K562 (cell line): Measurements from ENCODE around the gene RNF168. TPM values are rescaled to one million over a fixed set of nuclear protein-coding genes. Genes with fewer than 3 reads are reported as not detected.

Experiments
- BCOR ChIP-seq: fragments of 450-650 bp; IDR thresholded peaks from 2 replicates; pipeline ENCODE4 v1.6.1; 2016
- C11orf30 ChIP-seq: fragments of 450-650 bp; IDR thresholded peaks from 2 replicates; pipeline ENCODE4 v1.6.1; 2016; ENCODE audit warnings: low read depth, mild to moderate bottlenecking
- ELF1 ChIP-seq: fragments of 200-800 bp; sonication (Bioruptor generic); IDR thresholded peaks from 2 replicates; pipeline ENCODE4 v1.6.1; 2016; ENCODE audit warnings: missing genetic modification characterization, missing compliant biosample characterization
- FOSL1 ChIP-seq: fragments of 200-800 bp; sonication (Bioruptor generic); conservative IDR thresholded peaks from 2 replicates; pipeline ENCODE4 v1.6.1; 2016; ENCODE audit warnings: missing genetic modification characterization, missing compliant biosample characterization
- GATAD2B ChIP-seq: fragments of 450-650 bp; IDR thresholded peaks from 2 replicates; pipeline ENCODE4 v1.6.1; 2017; ENCODE audit warnings: mild to moderate bottlenecking, borderline replicate concordance
- MCM2 ChIP-seq: fragments of 450-650 bp; IDR thresholded peaks from 2 replicates; pipeline ENCODE4 v1.6.1; 2017; ENCODE audit warnings: low read depth, mild to moderate bottlenecking
- MIER1 ChIP-seq: fragments of 450-650 bp; IDR thresholded peaks from 2 replicates; pipeline ENCODE4 v1.6.1; 2016; ENCODE audit warnings: antibody characterized with exemption, mild to moderate bottlenecking, low read depth
- NELFE ChIP-seq: IDR thresholded peaks from 2 replicates; pipeline ENCODE4 v1.6.1; 2011; ENCODE audit warnings: mild to moderate bottlenecking; ENCODE audit not compliant: insufficient read depth, insufficient read length
- NFRKB ChIP-seq: fragments of 450-650 bp; IDR thresholded peaks from 2 replicates; pipeline ENCODE4 v1.6.1; 2016; ENCODE audit warnings: low read depth
- PRMT5 ChIP-seq: sonication (generic); formaldehyde crosslinking; IDR thresholded peaks from 2 replicates; pipeline ENCODE4 v1.5.0; 2020; ENCODE audit warnings: missing genetic modification reagents
- RBM17 ChIP-seq: fragments of 200-400 bp; formaldehyde crosslinking; IDR thresholded peaks from 2 replicates; pipeline ENCODE4 v1.6.1; 2017; ENCODE audit warnings: low read depth, mild to moderate bottlenecking, low read length, borderline replicate concordance
- RFX7 ChIP-seq: fragments of 250-450 bp; sonication (Bioruptor Pico); IDR thresholded peaks from 2 replicates; pipeline ENCODE4 v1.5.1; 2021; ENCODE audit warnings: mild to moderate bottlenecking
- RUNX1 ChIP-seq: sonication (generic); IDR thresholded peaks from 2 replicates; pipeline ENCODE4 v1.6.1; 2016; ENCODE audit warnings: antibody characterized with exemption, low read depth
- SMARCB1 ChIP-seq: IDR thresholded peaks from 2 replicates; pipeline ENCODE4 v1.6.1; 2011; ENCODE audit warnings: improper control_type of control experiment, low read depth; ENCODE audit not compliant: insufficient read length
- SRSF9 ChIP-seq: fragments of 200-400 bp; formaldehyde crosslinking; IDR thresholded peaks from 2 replicates; pipeline ENCODE4 v1.6.1; 2017; ENCODE audit warnings: low read depth, low read length, borderline replicate concordance
- TCF7L2 ChIP-seq: fragments of 150-350 bp; IDR thresholded peaks from 2 replicates; pipeline ENCODE4 v1.6.1; 2016; ENCODE audit warnings: low read depth, mild to moderate bottlenecking, low read length, moderate library complexity
- TRIM28 ChIP-seq: fragments of 450-650 bp; IDR thresholded peaks from 2 replicates; pipeline ENCODE4 v1.6.1; 2017
- YY1 ChIP-seq, 3 experiments: IDR thresholded peaks; 2 replicates each; pipeline ENCODE4 v1.6.1; 2011; ENCODE audit warnings: low read length in 2 of 3, mild to moderate bottlenecking in 2 of 3, moderate library complexity in 2 of 3, borderline replicate concordance in 1 of 3, control low read depth in 1 of 3, low read depth in 1 of 3; ENCODE audit not compliant: insufficient read depth in 3 of 3, insufficient replicate concordance in 2 of 3, control insufficient read depth in 1 of 3, insufficient read length in 1 of 3; ENCODE audit errors: extremely low read depth in 1 of 3
- ZFX ChIP-seq: sonication (generic); formaldehyde crosslinking; IDR thresholded peaks from 2 replicates; pipeline ENCODE4 v1.8.0; 2022; ENCODE audit warnings: mild to moderate bottlenecking, missing genetic modification reagents, moderate library complexity
- ZZZ3 ChIP-seq: fragments of 450-650 bp; IDR thresholded peaks from 2 replicates; pipeline ENCODE4 v1.6.1; 2016; ENCODE audit warnings: antibody characterized with exemption, mild to moderate bottlenecking, moderate library complexity
- polyA plus RNA-seq, 8 experiments: library from polyadenylated mRNA; depleted of rRNA in 4 of 8; stranded (reverse) in 5 of 8; unstranded in 3 of 8; fragments of >200 nt; fragmentation: Nextera tagmentation in 2 of 8; fragmentation: Illumina TruSeq in 1 of 8; extraction: Ambion mirVana in 2 of 8; extraction: Trizol in 1 of 8; gene quantifications; 2 replicates each; pipeline versions ENCODE4 v1.2.1 to v1.2.3, GENCODE V29; 2011 to 2014; ENCODE audit warnings: inconsistent platforms in 1 of 8, missing spikeins in 1 of 8
- total RNA-seq, 7 experiments: library from RNA; depleted of rRNA in 6 of 7; stranded (reverse); fragments of >200 nt in 6 of 7; fragmentation: Illumina TruSeq in 2 of 7; extraction: Trizol in 2 of 7; gene quantifications; 2 replicates each; pipeline versions ENCODE4 v1.2.1 to v1.2.3, GENCODE V29; 2011 to 2021; ENCODE audit warnings: low replicate concordance in 1 of 7
- TF ChIP-seq, protein P1 (sequence below): sonication (generic); formaldehyde crosslinking; IDR thresholded peaks from 2 replicates; pipeline ENCODE4 v1.8.1; 2023; ENCODE audit warnings: mild to moderate bottlenecking, missing genetic modification reagents
- TF ChIP-seq, protein P2 (sequence below): sonication (generic); formaldehyde crosslinking; IDR thresholded peaks from 2 replicates; pipeline ENCODE4 v1.8.0; 2022; ENCODE audit warnings: mild to moderate bottlenecking, missing genetic modification reagents
- TF ChIP-seq, protein P3 (sequence below): IDR thresholded peaks from 2 replicates; pipeline ENCODE4 v1.6.1; 2012; ENCODE audit warnings: low read depth, low read length, improper control_type of control experiment, borderline replicate concordance
- TF ChIP-seq, protein P4 (sequence below): fragments of 250-450 bp; sonication (Bioruptor Pico); IDR thresholded peaks from 2 replicates; pipeline ENCODE4 v1.9.0; 2021; ENCODE audit warnings: mild to moderate bottlenecking

The RNF168 gene
- total and polyA plus RNA-seq, 9 of the 15 experiments (the other 6 are each of a cell fraction or from before 2014, with no cell fraction given) = 6.0 to 32.1 (median 16.6) TPM

DNA sequence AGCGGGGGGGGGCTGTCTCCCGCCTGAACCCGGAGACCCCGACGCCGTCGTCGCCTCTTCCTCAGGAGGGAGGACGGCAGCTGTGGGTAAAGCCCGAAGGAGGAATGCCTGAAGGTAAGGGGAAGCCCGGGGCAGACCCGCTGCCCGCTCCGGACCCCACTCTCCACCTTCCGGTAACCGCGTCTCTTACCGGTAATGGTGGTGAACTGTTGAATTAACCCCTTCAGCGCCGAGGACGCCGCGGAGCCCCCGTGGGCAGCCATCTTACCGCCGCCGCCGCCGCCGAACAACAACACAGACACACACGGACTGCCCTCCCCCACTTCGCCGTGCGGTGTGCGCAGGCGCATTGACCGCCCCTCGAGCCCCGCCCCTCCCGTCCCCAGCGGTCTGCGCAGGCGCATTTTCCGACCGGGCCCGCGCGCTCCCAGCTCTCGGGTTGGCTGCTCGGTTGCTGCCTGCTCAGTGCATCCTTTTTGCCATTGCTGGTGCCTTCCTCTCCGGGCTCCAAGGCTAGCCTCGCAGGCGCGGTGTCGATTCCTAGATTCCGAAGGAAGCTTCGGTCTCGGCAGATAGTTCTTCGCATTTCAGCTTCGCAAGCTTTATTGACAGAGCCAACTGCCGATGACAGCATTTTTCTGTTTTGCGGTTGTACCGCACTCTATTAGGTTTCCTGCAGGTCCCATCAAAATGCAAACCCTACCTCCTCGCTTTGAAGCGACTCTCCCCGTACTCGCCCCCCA lies 71.3 kb downstream of the RNF168 start, which contains the start of gene UBXN7 (continued):
- TF ChIP-seq, protein P1, sequence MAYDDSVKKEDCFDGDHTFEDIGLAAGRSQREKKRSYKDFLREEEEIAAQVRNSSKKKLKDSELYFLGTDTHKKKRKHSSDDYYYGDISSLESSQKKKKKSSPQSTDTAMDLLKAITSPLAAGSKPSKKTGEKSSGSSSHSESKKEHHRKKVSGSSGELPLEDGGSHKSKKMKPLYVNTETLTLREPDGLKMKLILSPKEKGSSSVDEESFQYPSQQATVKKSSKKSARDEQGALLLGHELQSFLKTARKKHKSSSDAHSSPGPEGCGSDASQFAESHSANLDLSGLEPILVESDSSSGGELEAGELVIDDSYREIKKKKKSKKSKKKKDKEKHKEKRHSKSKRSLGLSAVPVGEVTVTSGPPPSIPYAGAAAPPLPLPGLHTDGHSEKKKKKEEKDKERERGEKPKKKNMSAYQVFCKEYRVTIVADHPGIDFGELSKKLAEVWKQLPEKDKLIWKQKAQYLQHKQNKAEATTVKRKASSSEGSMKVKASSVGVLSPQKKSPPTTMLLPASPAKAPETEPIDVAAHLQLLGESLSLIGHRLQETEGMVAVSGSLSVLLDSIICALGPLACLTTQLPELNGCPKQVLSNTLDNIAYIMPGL (CRISPR knock-in tag) = no peak; the same call in 1 of the 2 replicates
- TF ChIP-seq NFRKB = 0 out of 2 replicates have a peak, but pooled peaks have one; percentile 58
- TF ChIP-seq BCOR = no peak
- TF ChIP-seq SRSF9 = no peak
- no peak; the same call in 1 of the 2 replicates for TF ChIP-seq FOSL1 (tag)
- TF ChIP-seq GATAD2B = no peak
- no peak for TF ChIP-seq RFX7 (CRISPR knock-in tag)
- TF ChIP-seq RBM17 = no peak
- TF ChIP-seq, protein P2, sequence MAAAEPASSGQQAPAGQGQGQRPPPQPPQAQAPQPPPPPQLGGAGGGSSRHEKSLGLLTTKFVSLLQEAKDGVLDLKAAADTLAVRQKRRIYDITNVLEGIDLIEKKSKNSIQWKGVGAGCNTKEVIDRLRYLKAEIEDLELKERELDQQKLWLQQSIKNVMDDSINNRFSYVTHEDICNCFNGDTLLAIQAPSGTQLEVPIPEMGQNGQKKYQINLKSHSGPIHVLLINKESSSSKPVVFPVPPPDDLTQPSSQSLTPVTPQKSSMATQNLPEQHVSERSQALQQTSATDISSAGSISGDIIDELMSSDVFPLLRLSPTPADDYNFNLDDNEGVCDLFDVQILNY = no peak
- no peak for TF ChIP-seq TRIM28
- TF ChIP-seq, protein P3, sequence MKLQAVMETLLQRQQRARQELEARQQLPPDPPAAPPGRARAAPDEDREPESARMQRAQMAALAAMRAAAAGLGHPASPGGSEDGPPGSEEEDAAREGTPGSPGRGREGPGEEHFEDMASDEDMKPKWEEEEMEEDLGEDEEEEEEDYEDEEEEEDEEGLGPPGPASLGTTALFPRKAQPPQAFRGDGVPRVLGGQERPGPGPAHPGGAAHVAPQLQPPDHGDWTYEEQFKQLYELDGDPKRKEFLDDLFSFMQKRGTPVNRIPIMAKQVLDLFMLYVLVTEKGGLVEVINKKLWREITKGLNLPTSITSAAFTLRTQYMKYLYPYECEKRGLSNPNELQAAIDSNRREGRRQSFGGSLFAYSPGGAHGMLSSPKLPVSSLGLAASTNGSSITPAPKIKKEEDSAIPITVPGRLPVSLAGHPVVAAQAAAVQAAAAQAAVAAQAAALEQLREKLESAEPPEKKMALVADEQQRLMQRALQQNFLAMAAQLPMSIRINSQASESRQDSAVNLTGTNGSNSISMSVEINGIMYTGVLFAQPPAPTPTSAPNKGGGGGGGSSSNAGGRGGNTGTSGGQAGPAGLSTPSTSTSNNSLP = no peak
- TF ChIP-seq ZFX (CRISPR knock-in tag) = no peak
- TF ChIP-seq SMARCB1 = no peak
- TF ChIP-seq PRMT5 (CRISPR knock-in tag) = no peak
- TF ChIP-seq ZZZ3 = no peak
- TF ChIP-seq, protein P4, sequence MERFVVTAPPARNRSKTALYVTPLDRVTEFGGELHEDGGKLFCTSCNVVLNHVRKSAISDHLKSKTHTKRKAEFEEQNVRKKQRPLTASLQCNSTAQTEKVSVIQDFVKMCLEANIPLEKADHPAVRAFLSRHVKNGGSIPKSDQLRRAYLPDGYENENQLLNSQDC = peak; percentile 98
- TF ChIP-seq ELF1 (tag) = no peak
- no peak for TF ChIP-seq RUNX1
- peak; percentile 78 to 96 (median 93) for TF ChIP-seq YY1 (IDR thresholded peaks at IDR 0.05; ENCODE audit: borderline replicate concordance in 1 of 3, control insufficient read depth in 1 of 3, extremely low read depth in 1 of 3, insufficient read depth in 3 of 3, insufficient read length in 1 of 3, insufficient replicate concordance in 2 of 3, low read depth in 1 of 3, low read length in 2 of 3)
- TF ChIP-seq MCM2 = no peak
- TF ChIP-seq C11orf30 = no peak
- no peak for TF ChIP-seq MIER1
- TF ChIP-seq TCF7L2 = no peak
- TF ChIP-seq NELFE = no peak
